GM13976 (cell line): ENCODE measurements around the gene IL4R.

Experiments
- DNase-seq: peaks from one replicate; pipeline ENCODE4 v3.0.0; 2012; ENCODE audit warnings: low spot score
- in situ Hi-C: fragments of 300-500 bp; cut with MboI; formaldehyde crosslinking; loops from one replicate; pipeline ENCODE4 v1.12.0; 2022; ENCODE audit warnings: low sequenced_read_pairs, mixed read lengths, inconsistent platforms; ENCODE audit not compliant: unreplicated experiment
- TF ChIP-seq, protein P1 (sequence below): IDR thresholded peaks from 2 replicates; pipeline ENCODE4 v1.5.1; 2012; ENCODE audit warnings: borderline replicate concordance, mild to moderate bottlenecking; ENCODE audit not compliant: insufficient read depth; ENCODE audit errors: extremely low read depth, missing control alignments, control extremely low read depth

The IL4R gene

DNA sequence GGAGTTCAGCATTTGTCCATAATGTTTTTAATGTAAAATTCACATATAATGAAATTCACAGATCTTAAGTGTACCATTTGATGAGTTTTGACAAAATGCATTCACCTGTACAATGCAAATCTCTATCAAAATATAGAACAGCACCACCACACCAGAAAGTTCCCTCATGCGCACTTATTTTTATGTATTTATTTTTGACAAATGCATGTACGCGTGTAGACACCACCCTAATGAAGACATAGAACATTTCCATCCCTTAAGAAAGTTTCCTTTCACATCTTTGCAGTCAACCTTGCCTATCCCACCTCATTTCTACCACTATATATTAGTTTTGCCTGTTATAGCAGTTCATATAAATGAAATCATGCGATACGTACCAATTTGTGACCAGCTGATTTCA is 15.6 kb upstream of the IL4R start:
- TF ChIP-seq, protein P1, sequence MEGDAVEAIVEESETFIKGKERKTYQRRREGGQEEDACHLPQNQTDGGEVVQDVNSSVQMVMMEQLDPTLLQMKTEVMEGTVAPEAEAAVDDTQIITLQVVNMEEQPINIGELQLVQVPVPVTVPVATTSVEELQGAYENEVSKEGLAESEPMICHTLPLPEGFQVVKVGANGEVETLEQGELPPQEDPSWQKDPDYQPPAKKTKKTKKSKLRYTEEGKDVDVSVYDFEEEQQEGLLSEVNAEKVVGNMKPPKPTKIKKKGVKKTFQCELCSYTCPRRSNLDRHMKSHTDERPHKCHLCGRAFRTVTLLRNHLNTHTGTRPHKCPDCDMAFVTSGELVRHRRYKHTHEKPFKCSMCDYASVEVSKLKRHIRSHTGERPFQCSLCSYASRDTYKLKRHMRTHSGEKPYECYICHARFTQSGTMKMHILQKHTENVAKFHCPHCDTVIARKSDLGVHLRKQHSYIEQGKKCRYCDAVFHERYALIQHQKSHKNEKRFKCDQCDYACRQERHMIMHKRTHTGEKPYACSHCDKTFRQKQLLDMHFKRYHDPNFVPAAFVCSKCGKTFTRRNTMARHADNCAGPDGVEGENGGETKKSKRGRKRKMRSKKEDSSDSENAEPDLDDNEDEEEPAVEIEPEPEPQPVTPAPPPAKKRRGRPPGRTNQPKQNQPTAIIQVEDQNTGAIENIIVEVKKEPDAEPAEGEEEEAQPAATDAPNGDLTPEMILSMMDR = no peak
- no peak for DNase-seq
- in situ Hi-C loops = no loop called here

DNA sequence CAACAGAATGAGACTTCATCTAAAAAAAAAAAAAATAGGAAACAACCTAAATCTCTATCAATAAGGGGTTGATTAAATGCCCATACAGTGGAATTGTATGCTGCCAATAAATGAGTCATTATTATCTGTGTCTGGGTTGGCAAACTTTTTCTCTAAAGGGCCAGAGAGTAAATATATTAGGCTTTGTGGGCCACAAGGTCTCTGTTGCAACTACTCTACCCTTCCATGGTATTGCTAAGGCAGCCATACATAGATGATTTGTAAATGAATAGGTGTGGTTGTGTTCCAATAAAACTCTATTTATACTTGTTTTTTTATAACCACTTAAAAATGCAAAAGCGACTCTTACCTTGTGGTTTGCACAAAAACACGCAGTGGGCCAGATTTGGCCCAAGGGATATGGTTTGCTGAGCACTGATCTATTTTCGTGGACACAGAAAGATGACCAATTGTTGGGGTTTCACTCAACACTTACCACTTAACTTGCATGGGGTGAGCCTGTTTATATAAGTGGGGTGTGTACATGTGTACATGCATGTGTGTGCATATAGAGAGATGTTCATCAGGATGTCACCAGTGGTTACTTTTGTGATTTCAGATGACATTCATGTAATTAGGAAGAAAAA is 12.4 kb upstream of the IL4R start:
- DNase-seq = no peak
- TF ChIP-seq, protein P1 = no peak
- in situ Hi-C loops = no loop called here

DNA sequence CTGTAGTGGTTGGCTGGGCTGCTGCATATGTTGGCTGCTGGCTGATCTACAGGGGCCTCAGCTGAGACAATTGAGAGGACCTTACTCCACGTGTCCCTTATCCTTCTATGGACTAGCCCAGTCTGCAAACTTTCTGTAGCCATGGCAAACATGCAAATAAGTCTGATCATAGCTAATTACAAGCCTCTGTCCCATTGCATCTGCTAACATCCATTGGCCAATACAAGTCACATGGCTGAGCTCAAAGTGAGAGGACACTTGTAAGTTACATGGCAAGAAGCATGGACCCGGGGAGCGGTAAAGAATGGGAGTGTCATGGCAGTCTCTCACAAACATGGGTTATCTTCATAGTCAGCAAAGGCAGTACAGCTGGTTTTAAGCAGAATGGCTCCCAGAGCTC is 11.6 kb upstream of the IL4R start:
- in situ Hi-C loops = no loop called here
- no peak for DNase-seq
- TF ChIP-seq, protein P1 = no peak

DNA sequence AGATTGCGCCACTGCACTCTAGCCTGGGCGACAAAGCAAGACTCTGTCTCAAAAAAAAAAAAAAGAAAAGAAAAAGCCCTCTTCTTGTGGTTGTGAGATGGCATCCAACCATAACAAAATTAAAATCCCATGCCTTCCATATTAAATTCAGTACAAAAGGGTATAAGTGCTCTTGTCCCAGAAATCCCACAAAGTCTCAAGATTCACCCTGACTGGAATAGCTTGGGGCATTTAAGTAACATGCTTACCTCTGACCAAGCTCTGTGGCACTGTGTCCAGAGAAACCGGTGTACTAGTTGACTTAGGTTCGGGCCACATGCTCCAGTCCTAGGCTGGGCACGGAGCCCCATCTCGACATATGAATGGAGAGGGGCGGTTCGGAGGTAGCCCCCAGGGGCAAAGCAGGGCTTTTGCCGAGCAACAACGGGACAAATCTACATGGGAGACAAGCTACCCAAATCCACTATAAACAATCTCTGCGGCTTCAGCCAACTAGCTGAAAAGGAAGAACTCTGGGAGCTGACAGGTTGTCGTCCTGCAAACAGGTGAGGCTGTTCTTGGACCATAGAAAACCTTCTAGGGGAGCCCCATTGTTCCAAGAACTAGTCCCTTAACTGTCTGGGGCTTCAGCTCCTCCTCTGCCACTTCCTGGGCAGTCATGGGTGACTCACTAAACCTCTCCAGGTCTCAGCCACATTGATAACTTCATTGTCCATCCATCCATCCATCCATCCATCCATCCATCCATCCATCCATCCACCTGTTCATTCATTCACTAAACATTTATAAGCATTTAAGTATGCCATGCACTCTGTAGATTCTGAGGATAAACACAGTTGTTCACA is 10.3 kb upstream of the IL4R start:
- no peak for DNase-seq
- in situ Hi-C loops = no loop called here
- TF ChIP-seq, protein P1 = no peak

DNA sequence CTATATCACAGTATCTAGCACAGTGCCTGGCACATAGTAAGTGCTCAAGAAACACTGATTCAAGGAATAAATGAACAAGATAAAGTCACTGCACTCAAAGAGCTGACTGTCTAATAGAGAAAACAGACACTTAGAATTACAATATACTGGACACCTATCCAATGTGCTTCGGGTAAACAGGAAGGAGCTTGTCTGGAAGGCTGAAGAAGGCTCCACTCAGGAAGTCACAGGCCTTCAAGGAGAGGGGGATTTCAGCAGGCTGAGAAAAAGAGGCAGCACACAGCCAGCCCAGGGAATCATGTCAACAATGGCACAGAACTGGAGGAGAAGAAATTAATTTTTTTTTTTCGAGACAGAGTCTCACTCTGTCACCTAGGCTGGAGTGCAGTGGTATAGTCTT is 9.7 kb upstream of the IL4R start:
- in situ Hi-C loops = no loop called here
- DNase-seq = no peak

DNA sequence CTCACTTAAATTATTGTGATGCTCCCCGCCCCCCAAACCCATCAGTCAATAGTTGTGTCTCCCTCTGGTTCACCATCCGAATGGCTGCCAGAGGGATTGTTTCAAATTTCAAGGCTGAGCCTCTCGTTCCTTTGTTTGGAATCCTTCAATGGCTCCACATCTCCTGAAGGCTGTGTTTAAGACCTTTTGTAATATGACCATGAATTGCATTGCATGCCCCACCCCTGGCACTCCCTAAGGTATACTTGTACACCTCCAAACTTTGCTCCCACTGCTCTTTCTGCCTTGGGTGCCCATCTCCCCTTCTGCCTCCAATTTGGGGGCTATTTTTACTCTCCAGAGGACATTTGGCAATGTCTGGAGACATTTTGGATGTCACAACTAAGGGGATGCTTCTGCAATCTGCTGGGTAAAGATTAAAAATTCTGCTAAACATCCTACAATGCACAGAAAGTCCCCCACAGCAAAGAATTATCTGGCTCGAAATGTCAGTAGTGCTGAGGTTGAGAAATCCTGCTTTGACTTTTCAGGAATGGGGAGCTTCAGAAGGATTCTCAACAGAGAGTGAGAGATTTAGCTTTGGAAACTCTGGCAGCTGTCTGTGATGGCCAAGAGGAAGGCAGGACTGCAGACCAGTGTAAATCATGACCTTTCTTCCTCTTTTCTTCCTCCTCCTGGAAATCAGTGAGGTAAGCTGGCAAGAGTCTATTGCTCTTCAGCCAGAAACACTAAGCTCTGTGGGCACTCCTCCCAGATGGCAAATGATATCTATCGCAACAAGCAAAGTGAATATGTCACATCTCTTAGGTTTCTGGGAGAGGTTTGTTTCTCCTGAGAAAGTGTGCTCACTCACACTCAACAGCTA is 8.7 kb upstream of the IL4R start:
- TF ChIP-seq, protein P1 = no peak
- DNase-seq = no peak

More for the DNA sequence above, 9.7 kb upstream of the IL4R start:
- TF ChIP-seq, protein P1 = no peak

More for the DNA sequence above, 8.7 kb upstream of the IL4R start:
- in situ Hi-C loops = no loop called here
